H1 (cell line): Measurements from ENCODE around the gene DUOX1. TPM values are rescaled to one million over a fixed set of nuclear protein-coding genes. Genes with fewer than 3 reads are reported as not detected.

Experiments
- CTCF ChIA-PET: fragments of 300-600 bp; sonication (Branson Sonifier 250); formaldehyde crosslinking; loops from one replicate; lab custom pipeline; 2021; ENCODE audit not compliant: partially characterized antibody; lab: Charles Lee
- POLR2A ChIA-PET: fragments of 300-600 bp; sonication (Branson Sonifier 250); formaldehyde crosslinking; loops from one replicate; lab custom pipeline; 2021; ENCODE audit warnings: inconsistent platforms; ENCODE audit not compliant: partially characterized antibody; lab: Charles Lee
- DNase-seq, 2 experiments: peaks; one replicate each; pipeline versions ENCODE4 v3.0.0 to v3.0.0-alpha.2; 2010 to 2022; ENCODE audit warnings: low spot score in 2 of 2, low read depth in 1 of 2, mixed read lengths in 1 of 2
- FAIRE-seq: peaks from 2 replicates; lab custom pipeline; 2011; peaks lifted over from hg19 to GRCh38; lab: Jason Lieb, UNC
- H2AFZ ChIP-seq: 2 replicates; pipeline ENCODE4 v1.8.1; 2012; ENCODE audit warnings: low read length, inconsistent platforms
- H2AK5ac ChIP-seq: 2 replicates; pipeline ENCODE4 v1.6.1; 2013; ENCODE audit warnings: low read depth, low read length
- H2BK120ac ChIP-seq: replicated peaks from 2 replicates; pipeline ENCODE3; 2013; ENCODE audit warnings: low read depth, low read length, inconsistent platforms
- H2BK12ac ChIP-seq: 2 replicates; pipeline ENCODE4 v1.6.1; 2013; ENCODE audit warnings: low read depth, low read length
- H2BK15ac ChIP-seq: 2 replicates; pipeline ENCODE4 v1.6.1; 2013; ENCODE audit warnings: low read length
- H2BK20ac ChIP-seq: 2 replicates; pipeline ENCODE4 v1.6.1; 2013; ENCODE audit warnings: low read length
- H2BK5ac ChIP-seq: 2 replicates; pipeline ENCODE4 v1.6.1; 2013; ENCODE audit warnings: low read depth, low read length
- H3K14ac ChIP-seq: 2 replicates; pipeline ENCODE4 v1.6.1; 2013; ENCODE audit warnings: inconsistent platforms; ENCODE audit not compliant: insufficient read length
- H3K18ac ChIP-seq: 2 replicates; pipeline ENCODE4 v1.6.1; 2013; ENCODE audit warnings: low read length; ENCODE audit errors: extremely low read depth
- H3K23ac ChIP-seq: 2 replicates; pipeline ENCODE4 v1.6.1; 2013; ENCODE audit warnings: inconsistent platforms; ENCODE audit not compliant: insufficient read length
- H3K23me2 ChIP-seq: 2 replicates; pipeline ENCODE4 v1.6.1; 2013; ENCODE audit warnings: low read depth, low read length
- H3K27ac ChIP-seq: 2 replicates; pipeline ENCODE4 v1.6.1; 2011; ENCODE audit warnings: low read depth, low read length, inconsistent platforms
- H3K27me3 ChIP-seq, 4 experiments: replicated peaks in 1 of 4; 1 replicate in 1 of 4; 2 replicates in 3 of 4; pipeline versions ENCODE4 v1.6.1 to v1.8.1; 2011 to 2013; ENCODE audit warnings: low read length in 3 of 4, mild to moderate bottlenecking in 3 of 4, inconsistent platforms in 2 of 4, mixed read lengths in 2 of 4, moderate library complexity in 1 of 4; ENCODE audit not compliant: control insufficient read depth in 3 of 4, insufficient read depth in 3 of 4; ENCODE audit errors: extremely low read depth in 1 of 4
- H3K36me3 ChIP-seq, 4 experiments: 2 replicates each; pipeline versions ENCODE4 v1.6.1 to v1.8.1; 2011 to 2013; ENCODE audit warnings: mild to moderate bottlenecking in 4 of 4, low read length in 3 of 4, moderate library complexity in 2 of 4, control low read depth in 1 of 4, inconsistent platforms in 1 of 4; ENCODE audit not compliant: insufficient read depth in 4 of 4, control insufficient read depth in 2 of 4
- H3K4ac ChIP-seq: replicated peaks from 2 replicates; pipeline ENCODE3; 2013; ENCODE audit warnings: low read length, low read depth, mixed read lengths, inconsistent platforms; ENCODE audit not compliant: insufficient read length
- H3K4me1 ChIP-seq, 4 experiments: replicated peaks in 1 of 4; 1 replicate in 1 of 4; 2 replicates in 3 of 4; pipeline versions ENCODE4 v1.6.1 to v1.8.1; 2011 to 2013; ENCODE audit warnings: low read length in 3 of 4, inconsistent platforms in 2 of 4, mixed read lengths in 1 of 4; ENCODE audit not compliant: insufficient read depth in 4 of 4, control insufficient read depth in 3 of 4
- H3K4me2 ChIP-seq, 2 experiments: 2 replicates each; pipeline versions ENCODE4 v1.6.1 to v1.8.1; 2011 to 2013; ENCODE audit warnings: low read depth in 2 of 2, low read length in 2 of 2, control low read depth in 1 of 2, inconsistent platforms in 1 of 2, mild to moderate bottlenecking in 1 of 2; ENCODE audit not compliant: insufficient read depth in 1 of 2
- H3K4me3 ChIP-seq, 4 experiments: fragments of 200-600, 300-600 bp in 1 of 4; sonication (generic), shearing (Covaris generic), sonication (Bioruptor Twin) in 1 of 4; 2 replicates each; pipeline versions ENCODE4 v1.5.1 to v1.8.1; 2011 to 2016; ENCODE audit warnings: low read length in 4 of 4, low read depth in 3 of 4, control low read depth in 2 of 4, inconsistent platforms in 2 of 4, mild to moderate bottlenecking in 2 of 4, mixed read lengths in 1 of 4, moderate library complexity in 1 of 4; ENCODE audit not compliant: insufficient read depth in 2 of 4; ENCODE audit errors: extremely low read depth in 1 of 4
- H3K56ac ChIP-seq: replicated peaks from 2 replicates; pipeline ENCODE3; 2013; ENCODE audit warnings: low read depth, mild to moderate bottlenecking, mixed read lengths, low read length, inconsistent platforms; ENCODE audit not compliant: insufficient read length
- H3K79me1 ChIP-seq: 2 replicates; pipeline ENCODE4 v1.6.1; 2013; ENCODE audit warnings: low read depth, low read length, control low read depth
- H3K79me2 ChIP-seq, 2 experiments: 2 replicates each; pipeline versions ENCODE4 v1.6.1 to v1.8.1; 2012 to 2013; ENCODE audit warnings: low read length in 2 of 2, mild to moderate bottlenecking in 2 of 2, inconsistent platforms in 1 of 2; ENCODE audit not compliant: insufficient read depth in 2 of 2, control insufficient read depth in 1 of 2
- H3K9ac ChIP-seq, 4 experiments: replicated peaks in 1 of 4; 1 replicate in 1 of 4; 2 replicates in 3 of 4; pipeline versions ENCODE4 v1.6.1 to v1.8.1; 2011 to 2013; ENCODE audit warnings: low read depth in 3 of 4, low read length in 3 of 4, control low read depth in 2 of 4, mild to moderate bottlenecking in 2 of 4, moderate library complexity in 2 of 4, inconsistent platforms in 1 of 4; ENCODE audit errors: extremely low read depth in 1 of 4
- H3K9me3 ChIP-seq, 2 experiments: 2 replicates each; pipeline versions ENCODE4 v1.6.1 to v1.8.1; 2012 to 2013; ENCODE audit warnings: mild to moderate bottlenecking in 2 of 2, moderate library complexity in 2 of 2, control low read depth in 1 of 2, inconsistent platforms in 1 of 2, low read depth in 1 of 2, low read length in 1 of 2, mixed read lengths in 1 of 2; ENCODE audit not compliant: insufficient read depth in 2 of 2
- H4K20me1 ChIP-seq, 2 experiments: replicated peaks in 1 of 2; 2 replicates each; pipeline versions ENCODE3 to v1.8.1; 2011 to 2013; ENCODE audit warnings: inconsistent platforms in 2 of 2, low read length in 2 of 2, mild to moderate bottlenecking in 1 of 2; ENCODE audit not compliant: insufficient read depth in 2 of 2, control insufficient read depth in 1 of 2
- H4K5ac ChIP-seq: 2 replicates; pipeline ENCODE4 v1.6.1; 2013; ENCODE audit warnings: low read length, low read depth, mixed read lengths, inconsistent platforms; ENCODE audit not compliant: insufficient read length
- H4K8ac ChIP-seq: 2 replicates; pipeline ENCODE4 v1.8.0; 2013; ENCODE audit warnings: mild to moderate bottlenecking, moderate library complexity, low read length, inconsistent platforms; ENCODE audit not compliant: insufficient read depth; ENCODE audit errors: extremely low read depth
- H4K91ac ChIP-seq: replicated peaks from 2 replicates; pipeline ENCODE3; 2013; ENCODE audit warnings: low read length, mixed read lengths, inconsistent platforms; ENCODE audit not compliant: insufficient read length
- RAD21 ChIP-seq, 2 experiments: IDR thresholded peaks in 1 of 2; conservative IDR thresholded peaks in 1 of 2; 2 replicates each; pipeline ENCODE4 v1.6.1; 2011; ENCODE audit warnings: low read depth in 2 of 2, low read length in 2 of 2, improper control_type of control experiment in 1 of 2, inconsistent platforms in 1 of 2, mild to moderate bottlenecking in 1 of 2, moderate library complexity in 1 of 2
- SUZ12 ChIP-seq: fragments of 200-600 bp; sonication (generic); IDR thresholded peaks from 2 replicates; pipeline ENCODE4 v1.6.1; 2012; ENCODE audit warnings: mild to moderate bottlenecking, inconsistent platforms, low read length, moderate library complexity, mixed read lengths
- WGBS, 2 experiments: shearing (Covaris generic) in 1 of 2; methylation state at CpG; one replicate each; pipeline versions ENCODE4 v1.1.6 to v1.1.7; 2013 to 2015; ENCODE audit warnings: low lambda C conversion rate in 2 of 2, mixed read lengths in 2 of 2, inconsistent platforms in 1 of 2, low coverage in 1 of 2, missing lambda C conversion rate in 1 of 2; ENCODE audit not compliant: insufficient replicate concordance in 2 of 2, insufficient coverage in 1 of 2, insufficient read length in 1 of 2; ENCODE audit errors: extremely low coverage in 1 of 2, missing lambda C conversion rate in 1 of 2; 5-methylcytosine and 5-hydroxymethylcytosine counted together
- polyA plus RNA-seq, 7 experiments: library from polyadenylated mRNA; depleted of rRNA in 3 of 7; stranded (reverse) in 5 of 7; unstranded in 2 of 7; fragments of >200 nt in 5 of 7; fragments of 200-250 nt in 2 of 7; gene quantifications; 1 replicate in 5 of 7; 2 replicates in 1 of 7; 4 replicates in 1 of 7; pipeline versions ENCODE4 v1.2.1 to v1.2.3, GENCODE V29; 2011 to 2013; ENCODE audit warnings: missing spikeins in 2 of 7, mixed read lengths in 2 of 7
- total RNA-seq: library from RNA; stranded (reverse); fragmentation: NEBNext Ultra II Directional; extraction: Animal tissue kit (Norgen Biotek cat#: 25700); gene quantifications from 2 replicates; pipeline ENCODE4 v1.2.1, GENCODE V29; 2021
- TF ChIP-seq, protein P1 (sequence below), 3 experiments: IDR thresholded peaks; 1 replicate in 2 of 3; 2 replicates in 1 of 3; pipeline versions ENCODE4 v1.5.1 to v1.6.1; 2011; ENCODE audit warnings: low read length in 3 of 3, mild to moderate bottlenecking in 3 of 3, inconsistent platforms in 2 of 3, low read depth in 1 of 3, moderate library complexity in 1 of 3; ENCODE audit not compliant: insufficient read depth in 1 of 3; ENCODE audit errors: control extremely low read depth in 1 of 3

The DUOX1 gene
- total and polyA plus RNA-seq, 2 of the 8 experiments (the other 6 are each of a cell fraction or from before 2014, with no cell fraction given), result 0.84 to 1.4 TPM

- Histone ChIP-seq H2BK120ac (no peak overlapping the region), H2AK5ac (no peak overlapping the region), H3K4me3 (no peak overlapping the region), H3K4ac (no peak overlapping the region), H3K27me3 (peaks cover 58 to 72% (median 63%) of the 10 kb centered on the region in 4 experiments), H4K91ac (no peak overlapping the region), H4K20me1 (peaks cover 17 to 31% of the 10 kb centered on the region in 2 experiments), H4K5ac (no peak overlapping the region), H3K9ac (no peak overlapping the region), H2BK15ac (no peak overlapping the region), H3K23ac (no peak overlapping the region), H3K23me2 (peaks cover 6% of the 10 kb centered on the region; the same call in 1 of the 2 replicates), H3K36me3 (peaks cover 0 to 3% (median 0%) of the 10 kb centered on the region in 4 experiments; a peak in 1 of 8 replicates), H2BK5ac (no peak overlapping the region), H3K4me2 (no peak overlapping the region), H3K14ac (no peak overlapping the region), H2BK12ac (no peak overlapping the region), H3K79me2 (no peaks in the 10 kb centered on the region), H2AFZ (no peak overlapping the region), H4K8ac (no peak overlapping the region), H3K4me1 (peaks cover 0 to 23% (median 17%) of the 10 kb centered on the region in 4 experiments; a peak in 6 of 7 replicates), H3K27ac (no peak overlapping the region), H3K9me3 (no peaks in the 10 kb centered on the region; a peak in 1 of 4 replicates), H3K18ac (no peak overlapping the region), H3K79me1 (no peaks in the 10 kb centered on the region), H2BK20ac (no peak overlapping the region), H3K56ac (no peak overlapping the region)
- CTCF ChIA-PET, result interaction anchor here (0.7 to 3.3 kb wide), 10 partner anchors 8 to 53 kb away, joined by 3 to 22 read pairs (median 4); no protein-coding TSS in a partner anchor
- FAIRE-seq (peak; percentile 32), DNase-seq (no peak)
- WGBS, 2 experiments, result 55% methylated on average over 9 of the region's 11 CpGs; no CpG with 5 or more reads in 1 of the 2 experiments
- POLR2A ChIA-PET, result no interaction called here
- TF ChIP-seq, protein P1, sequence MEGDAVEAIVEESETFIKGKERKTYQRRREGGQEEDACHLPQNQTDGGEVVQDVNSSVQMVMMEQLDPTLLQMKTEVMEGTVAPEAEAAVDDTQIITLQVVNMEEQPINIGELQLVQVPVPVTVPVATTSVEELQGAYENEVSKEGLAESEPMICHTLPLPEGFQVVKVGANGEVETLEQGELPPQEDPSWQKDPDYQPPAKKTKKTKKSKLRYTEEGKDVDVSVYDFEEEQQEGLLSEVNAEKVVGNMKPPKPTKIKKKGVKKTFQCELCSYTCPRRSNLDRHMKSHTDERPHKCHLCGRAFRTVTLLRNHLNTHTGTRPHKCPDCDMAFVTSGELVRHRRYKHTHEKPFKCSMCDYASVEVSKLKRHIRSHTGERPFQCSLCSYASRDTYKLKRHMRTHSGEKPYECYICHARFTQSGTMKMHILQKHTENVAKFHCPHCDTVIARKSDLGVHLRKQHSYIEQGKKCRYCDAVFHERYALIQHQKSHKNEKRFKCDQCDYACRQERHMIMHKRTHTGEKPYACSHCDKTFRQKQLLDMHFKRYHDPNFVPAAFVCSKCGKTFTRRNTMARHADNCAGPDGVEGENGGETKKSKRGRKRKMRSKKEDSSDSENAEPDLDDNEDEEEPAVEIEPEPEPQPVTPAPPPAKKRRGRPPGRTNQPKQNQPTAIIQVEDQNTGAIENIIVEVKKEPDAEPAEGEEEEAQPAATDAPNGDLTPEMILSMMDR (IDR thresholded peaks at IDR 0.05; ENCODE audit: control extremely low read depth in 1 of 3, insufficient read depth in 1 of 3, low read depth in 1 of 3, low read length in 3 of 3), result peak; percentile 19 to 32 (median 25); a peak in 3 of 4 replicates
- peak; percentile 75; the same call in 1 of the 2 replicates for TF ChIP-seq SUZ12
- TF ChIP-seq RAD21 (IDR thresholded peaks at IDR 0.05 in 1 of 2, conservative IDR thresholded peaks at IDR 0.05 in 1 of 2; ENCODE audit: low read depth in 2 of 2, low read length in 2 of 2), result peak; percentile 24 to 38; a peak in 2 of 4 replicates
Observed at GRCh38 chr15:45110256-45110820, 19.5 kb upstream of the DUOX1 start.
